Right cardiac atrium (tissue), 5 donors: Measurements from ENCODE around the gene B4GALT7. TPM values are rescaled to one million over a fixed set of nuclear protein-coding genes. Genes with fewer than 3 reads are reported as not detected.

Experiments
- ATAC-seq, 2 donors: fragments of 200-7000 bp; cut with Tn5 transposase; one replicate each; pipeline versions ENCODE4 v1.8.0 to v1.9.1; 2020; ENCODE audit warnings: moderate library complexity in 2 of 2, mild to moderate bottlenecking in 1 of 2
- DNase-seq, 3 donors: peaks; one replicate each; pipeline ENCODE4 v3.0.0-alpha.2; 2020
- H3K27ac ChIP-seq: one replicate; pipeline ENCODE4 v1.5.1; 2013; ENCODE audit warnings: mild to moderate bottlenecking, low read length, control low read depth, moderate library complexity
- H3K27me3 ChIP-seq: one replicate; pipeline ENCODE4 v1.6.1; 2013; ENCODE audit not compliant: control insufficient read depth, insufficient read depth
- H3K4me1 ChIP-seq: one replicate; pipeline ENCODE4 v1.6.1; 2013; ENCODE audit warnings: low read length; ENCODE audit not compliant: control insufficient read depth, insufficient read depth
- H3K4me3 ChIP-seq: one replicate; pipeline ENCODE4 v1.5.1; 2013; ENCODE audit warnings: low read length, control low read depth
- H3K9me3 ChIP-seq: one replicate; pipeline ENCODE4 v1.6.1; 2013; ENCODE audit warnings: low read length; ENCODE audit not compliant: control insufficient read depth
- WGBS: extraction: QIAGEN DNeasy Blood & Tissue Kit; methylation state at CpG from one replicate; pipeline ENCODE4 v1.1.7; 2013; 5-methylcytosine and 5-hydroxymethylcytosine counted together
- intact Hi-C, 4 donors: fragments of 100-400 bp; cut with DNase I; formaldehyde crosslinking; loops; one replicate each; pipeline versions ENCODE4 v1.11.0 to v1.14.0; 2022 to 2023
- polyA plus RNA-seq: library from polyadenylated mRNA; stranded (reverse); fragments of 200-250 nt; gene quantifications from one replicate; pipeline ENCODE4 v1.2.3, GENCODE V29; 2013
- total RNA-seq, 4 donors: library from RNA; stranded (reverse); fragmentation: NEBNext Ultra II Directional; extraction: Animal tissue kit (Norgen Biotek cat#: 25700); gene quantifications; one replicate each; pipeline ENCODE4 v1.2.1, GENCODE V29; 2021
- donor health status: healthy with polysubstance abuse.
- donor health status: DM: no; HTN: yes; CAD: no.
- donor health status: DM: no; HTN: no; CAD: no.
- donor health status: DM: no; HTN: yes; CAD: no; lungs with severe emphysema.
- donor health status: DM: yes; HTN: yes; CAD: no.

B4GALT7 gene
- total and polyA plus RNA-seq, 5 donors = 15.8 to 24.1 (median 22.4) TPM

- DNase-seq = peak in 1 of 3 donors; percentile 55
- ATAC-seq = no peak
- H3K9me3 ChIP-seq = no peaks in the 10 kb centered on the region
- intact Hi-C loops = no loop called here
- H3K4me3 ChIP-seq = no peak overlapping the region
- WGBS = 89% methylated on average over 27 of the region's 27 CpGs
- H3K4me1 ChIP-seq = peaks cover 7% of the 10 kb centered on the region
- no peak overlapping the region for H3K27ac ChIP-seq
- H3K27me3 ChIP-seq = no peaks in the 10 kb centered on the region
These were observed 4.2 kb downstream of the B4GALT7 start for GRCh38 chr5:177604116-177604521.

GRCh38 chr5:177604656-177605055 is 4.7 kb downstream of the B4GALT7 start:
- intact Hi-C loops = no loop called here
- WGBS = 78% methylated on average over 5 of the region's 5 CpGs

DNA sequence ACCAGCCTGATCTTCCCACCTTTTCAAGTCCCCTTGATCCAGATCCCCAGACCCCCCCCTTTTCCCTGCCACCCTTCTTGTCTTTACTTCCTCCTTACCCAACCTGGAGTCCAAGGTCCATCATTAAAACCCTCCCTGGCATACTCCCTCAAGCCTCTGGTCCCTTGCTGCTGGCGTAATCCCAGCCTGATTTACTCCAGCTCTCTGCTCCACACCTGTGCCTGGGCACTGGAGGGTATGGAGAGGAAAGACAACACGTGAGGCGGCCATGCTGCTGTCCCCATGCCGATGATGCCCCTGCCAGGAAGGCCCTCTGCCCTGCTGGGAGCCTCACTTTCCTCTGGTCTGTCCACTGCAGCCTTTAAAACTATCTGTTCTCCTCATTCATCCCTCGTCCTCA is 5.1 kb downstream of the B4GALT7 start:
- WGBS = 85% methylated on average over 5 of the region's 5 CpGs
- no peak for DNase-seq
- Histone ChIP-seq H3K27me3 (no peaks in the 10 kb centered on the region), H3K9me3 (no peaks in the 10 kb centered on the region), H3K4me3 (no peak overlapping the region), H3K4me1 (peaks cover 7% of the 10 kb centered on the region), H3K27ac (no peak overlapping the region)
- ATAC-seq = no peak
- intact Hi-C loops = no loop called here

More at GRCh38 chr5:177604656-177605055, 4.7 kb downstream of the B4GALT7 start:
- no peak overlapping the region for H3K27ac ChIP-seq
- H3K4me1 ChIP-seq = peaks cover 7% of the 10 kb centered on the region
- ATAC-seq (no peak), DNase-seq (no peak)
- H3K27me3 ChIP-seq = no peaks in the 10 kb centered on the region
- no peaks in the 10 kb centered on the region for H3K9me3 ChIP-seq
- no peak overlapping the region for H3K4me3 ChIP-seq

- Histone ChIP-seq H3K27me3 (no peaks in the 10 kb centered on the region), H3K9me3 (no peaks in the 10 kb centered on the region), H3K27ac (no peak overlapping the region), H3K4me3 (no peak overlapping the region), H3K4me1 (peaks cover 6% of the 10 kb centered on the region)
- ATAC-seq (no peak), DNase-seq (no peak)
- intact Hi-C loops = no loop called here
- WGBS = 83% methylated on average over 6 of the region's 6 CpGs
These were observed 5.7 kb downstream of the B4GALT7 start for GRCh38 chr5:177605667-177606066.

- intact Hi-C loops = no loop called here
- no peak for DNase-seq
- ATAC-seq = no peak
- no peaks in the 10 kb centered on the region for H3K27me3 ChIP-seq
- no peak overlapping the region for H3K27ac ChIP-seq
- no peak overlapping the region for H3K4me3 ChIP-seq
- H3K9me3 ChIP-seq = no peaks in the 10 kb centered on the region
- no peaks in the 10 kb centered on the region for H3K4me1 ChIP-seq
- 88% methylated on average over 22 of the region's 22 CpGs for WGBS
These were observed 6.4 kb downstream of the B4GALT7 start for GRCh38 chr5:177606071-177607051.

DNA sequence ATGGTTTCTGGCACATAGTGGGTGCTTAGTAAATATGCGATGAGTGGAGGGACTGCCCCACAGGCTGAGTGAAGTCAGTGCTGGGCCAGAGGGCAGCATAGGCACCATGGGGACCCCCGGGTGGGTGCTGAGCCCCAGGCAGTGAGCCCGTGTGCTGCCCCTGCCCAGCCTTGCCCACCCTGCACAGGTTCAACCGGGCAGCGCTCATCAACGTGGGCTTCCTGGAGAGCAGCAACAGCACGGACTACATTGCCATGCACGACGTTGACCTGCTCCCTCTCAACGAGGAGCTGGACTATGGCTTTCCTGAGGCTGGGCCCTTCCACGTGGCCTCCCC is 7.2 kb downstream of the B4GALT7 start:
- Histone ChIP-seq H3K9me3 (no peaks in the 10 kb centered on the region), H3K27me3 (no peaks in the 10 kb centered on the region), H3K4me1 (no peaks in the 10 kb centered on the region), H3K4me3 (no peak overlapping the region), H3K27ac (no peak overlapping the region)
- ATAC-seq = peak in 1 of 2 donors; percentile 3
- WGBS = 59% methylated on average over 11 of the region's 11 CpGs
- intact Hi-C loops = no loop called here
- no peak for DNase-seq

GRCh38 chr5:177607452-177608192 is 7.7 kb downstream of the B4GALT7 start:
- ATAC-seq (peak; percentile 81 to 85), DNase-seq (peak; percentile 73 to 91 (median 88))
- H3K27ac ChIP-seq = no peak overlapping the region
- intact Hi-C loops = no loop called here
- 25% methylated on average over 15 of the region's 15 CpGs for WGBS
- no peak overlapping the region for H3K4me3 ChIP-seq
- no peaks in the 10 kb centered on the region for H3K27me3 ChIP-seq
- no peaks in the 10 kb centered on the region for H3K9me3 ChIP-seq
- H3K4me1 ChIP-seq = no peaks in the 10 kb centered on the region

- H3K4me3 ChIP-seq = no peak overlapping the region
- H3K4me1 ChIP-seq = no peaks in the 10 kb centered on the region
- 91% methylated on average over 37 of the region's 37 CpGs for WGBS
- H3K27ac ChIP-seq = no peak overlapping the region
- H3K9me3 ChIP-seq = no peaks in the 10 kb centered on the region
- DNase-seq = peak in 1 of 3 donors; percentile 65
- no peaks in the 10 kb centered on the region for H3K27me3 ChIP-seq
- intact Hi-C loops = no loop called here
- no peak for ATAC-seq
These were observed 8.5 kb downstream of the B4GALT7 start for GRCh38 chr5:177608243-177609075.

GRCh38 chr5:177609076-177610059 is 9.4 kb downstream of the B4GALT7 start:
- no peaks in the 10 kb centered on the region for H3K9me3 ChIP-seq
- intact Hi-C loops = no loop called here
- H3K27ac ChIP-seq = no peak overlapping the region
- no peaks in the 10 kb centered on the region for H3K4me1 ChIP-seq
- WGBS = 79% methylated on average over 21 of the region's 21 CpGs
- H3K27me3 ChIP-seq = no peaks in the 10 kb centered on the region
- DNase-seq (no peak), ATAC-seq (no peak)
- H3K4me3 ChIP-seq = no peak overlapping the region
